CD14-positive monocyte (primary cell): ENCODE measurements around the gene GNPTG. TPM values are rescaled to one million over a fixed set of nuclear protein-coding genes. Genes with fewer than 3 reads are reported as not detected.

Experiments used
- DNase-seq, 3 donors: peaks; one replicate each; pipeline ENCODE4 v3.0.0-alpha.2; 2011 to 2022
- H2AFZ ChIP-seq: 2 replicates; pipeline ENCODE4 v1.6.0; 2012; ENCODE audit warnings: mild to moderate bottlenecking, low read depth, low read length, inconsistent platforms; ENCODE audit not compliant: insufficient read depth, poor library complexity, severe bottlenecking
- H3K27ac ChIP-seq, 2 donors: 1 replicate in 1 of 2; 2 replicates in 1 of 2; pipeline ENCODE4 v1.5.1; 2012 to 2013; ENCODE audit warnings: low read length in 2 of 2, control low read depth in 1 of 2, inconsistent platforms in 1 of 2, low read depth in 1 of 2, mild to moderate bottlenecking in 1 of 2
- H3K27me3 ChIP-seq, 2 donors: one replicate each; pipeline versions ENCODE4 v1.6.0 to v1.6.1; 2011 to 2013; ENCODE audit warnings: low read length in 2 of 2; ENCODE audit not compliant: control insufficient read depth in 2 of 2, insufficient read depth in 2 of 2
- H3K36me3 ChIP-seq, 2 donors: replicated peaks in 1 of 2; 1 replicate in 1 of 2; 2 replicates in 1 of 2; pipeline versions ENCODE4 v1.5.1 to v1.6.1; 2012 to 2013; ENCODE audit warnings: low read length in 2 of 2, control low read depth in 1 of 2, inconsistent platforms in 1 of 2, mild to moderate bottlenecking in 1 of 2; ENCODE audit not compliant: insufficient read depth in 2 of 2, control insufficient read depth in 1 of 2
- H3K4me1 ChIP-seq, 2 donors: 1 replicate in 1 of 2; 2 replicates in 1 of 2; pipeline versions ENCODE4 v1.5.1 to v1.6.1; 2012 to 2013; ENCODE audit warnings: low read length in 2 of 2, control low read depth in 1 of 2, inconsistent platforms in 1 of 2, mild to moderate bottlenecking in 1 of 2, moderate library complexity in 1 of 2; ENCODE audit not compliant: insufficient read depth in 2 of 2, control insufficient read depth in 1 of 2
- H3K4me2 ChIP-seq: replicated peaks from 2 replicates; pipeline ENCODE3; 2012; ENCODE audit warnings: low read length, moderate library complexity, mild to moderate bottlenecking; ENCODE audit not compliant: poor library complexity, severe bottlenecking; ENCODE audit errors: extremely low read depth
- H3K4me3 ChIP-seq, 3 experiments: fragments of 200-600 bp in 1 of 3; sonication (generic) in 1 of 3; replicated peaks in 1 of 3; 1 replicate in 2 of 3; 2 replicates in 1 of 3; pipeline ENCODE4 v1.5.1; 2011 to 2013; ENCODE audit warnings: low read length in 3 of 3, mild to moderate bottlenecking in 3 of 3, control low read depth in 2 of 3, low read depth in 2 of 3, inconsistent platforms in 1 of 3, moderate library complexity in 1 of 3
- H3K79me2 ChIP-seq: 2 replicates; pipeline ENCODE4 v1.6.0; 2012; ENCODE audit warnings: mild to moderate bottlenecking, control low read depth, inconsistent platforms, low read length, moderate library complexity; ENCODE audit not compliant: insufficient read depth
- H3K9ac ChIP-seq: 2 replicates; pipeline ENCODE4 v1.6.0; 2017; ENCODE audit warnings: low read length, mild to moderate bottlenecking; ENCODE audit not compliant: insufficient read depth, poor library complexity, severe bottlenecking
- H3K9me3 ChIP-seq, 2 donors: replicated peaks in 1 of 2; 1 replicate in 1 of 2; 2 replicates in 1 of 2; pipeline versions ENCODE4 v1.5.1 to v1.6.1; 2012 to 2013; ENCODE audit warnings: low read length in 2 of 2, control low read depth in 1 of 2; ENCODE audit not compliant: control insufficient read depth in 1 of 2, insufficient read depth in 1 of 2
- H4K20me1 ChIP-seq: 2 replicates; pipeline ENCODE4 v1.6.0; 2012; ENCODE audit warnings: mild to moderate bottlenecking, low read length, control low read depth, moderate library complexity; ENCODE audit not compliant: insufficient read depth
- H3K27ac Mint-ChIP-seq, 7 donors: one replicate each; pipeline ENCODE4 v1.8.0; 2020; ENCODE audit warnings: mild to moderate bottlenecking in 7 of 7, mixed read lengths in 7 of 7, moderate library complexity in 6 of 7, inconsistent platforms in 2 of 7
- H3K27me3 Mint-ChIP-seq, 3 donors: one replicate each; pipeline ENCODE4 v1.8.0; 2021 to 2022; ENCODE audit warnings: low read depth in 3 of 3, mild to moderate bottlenecking in 3 of 3, mixed read lengths in 3 of 3, moderate library complexity in 3 of 3, inconsistent platforms in 1 of 3
- H3K36me3 Mint-ChIP-seq, 2 donors: one replicate each; pipeline ENCODE4 v1.8.0; 2020; ENCODE audit warnings: mixed read lengths in 2 of 2, inconsistent platforms in 1 of 2, mild to moderate bottlenecking in 1 of 2
- H3K4me1 Mint-ChIP-seq: one replicate; pipeline ENCODE4 v1.8.0; 2020; ENCODE audit warnings: mild to moderate bottlenecking, mixed read lengths
- H3K4me3 Mint-ChIP-seq, 2 donors: one replicate each; pipeline ENCODE4 v1.8.0; 2020; ENCODE audit warnings: mild to moderate bottlenecking in 2 of 2, mixed read lengths in 2 of 2, moderate library complexity in 1 of 2
- H3K9me3 Mint-ChIP-seq, 7 donors: one replicate each; pipeline ENCODE4 v1.8.0; 2020 to 2022; ENCODE audit warnings: mixed read lengths in 7 of 7, mild to moderate bottlenecking in 6 of 7, moderate library complexity in 6 of 7, inconsistent platforms in 2 of 7
- WGBS: methylation state at CpG from one replicate; pipeline ENCODE4 v1.1.5; 2013; ENCODE audit warnings: missing lambda C conversion rate; ENCODE audit not compliant: insufficient coverage; 5-methylcytosine and 5-hydroxymethylcytosine counted together
- intact Hi-C, 2 donors: fragments of 100-400 bp; cut with micrococcal nuclease; formaldehyde crosslinking; loops; one replicate each; pipeline versions ENCODE4 v1.15.0 to v1.15.1; 2023
- polyA plus RNA-seq, 3 donors: library from polyadenylated mRNA; depleted of rRNA in 1 of 3; unstranded in 2 of 3; stranded (reverse) in 1 of 3; fragments of 300-500 nt in 2 of 3; fragments of >200 nt in 1 of 3; fragmentation: Illumina TruSeq in 2 of 3; gene quantifications; 1 replicate in 2 of 3; 2 replicates in 1 of 3; pipeline ENCODE4 v1.2.3, GENCODE V29; 2012 to 2021
- TF ChIP-seq, protein P1 (sequence below): fragments of 200-600 bp; IDR thresholded peaks from one replicate; pipeline ENCODE4 v1.8.0; 2022; ENCODE audit warnings: antibody characterized with exemption, mild to moderate bottlenecking

The GNPTG gene
- polyA plus RNA-seq, 3 donors, result 74.7 to 130 (median 82.5) TPM

DNA sequence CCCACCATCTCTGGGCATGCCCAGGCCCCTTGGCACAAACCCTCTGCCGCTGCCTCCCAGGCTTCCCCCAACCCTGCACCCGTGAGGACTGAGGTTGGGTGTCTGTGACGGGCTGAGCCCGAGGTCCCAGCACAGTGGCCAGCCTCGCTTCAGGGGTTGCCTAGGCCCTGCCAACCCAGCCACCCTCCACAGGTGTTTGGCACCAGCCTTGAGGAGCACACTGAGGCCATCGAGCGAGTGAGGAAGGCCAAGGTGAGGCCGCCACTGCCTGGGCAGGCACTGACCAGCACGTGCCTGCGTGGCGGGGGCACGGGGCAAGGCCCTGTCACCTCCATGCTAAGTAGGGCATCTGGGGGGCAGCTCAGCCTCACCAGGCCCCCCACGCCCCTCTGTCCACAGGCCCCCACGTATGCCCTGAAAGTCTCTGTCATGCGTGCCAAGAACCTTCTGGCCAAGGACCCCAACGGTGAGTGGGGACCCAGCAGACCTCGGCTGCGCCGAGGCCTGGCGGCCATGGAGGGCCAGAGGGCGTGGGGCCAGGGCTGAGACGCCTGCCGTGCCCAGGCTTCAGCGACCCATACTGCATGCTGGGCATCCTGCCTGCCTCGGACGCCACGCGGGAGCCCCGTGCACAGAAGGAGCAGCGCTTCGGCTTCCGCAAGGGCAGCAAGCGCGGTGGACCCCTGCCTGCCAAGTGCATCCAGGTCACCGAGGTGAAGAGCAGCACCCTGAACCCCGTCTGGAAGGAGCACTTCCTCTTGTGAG is 10.8 kb upstream of the GNPTG start:
- 85% methylated on average over 35 of the region's 36 CpGs for WGBS
- intact Hi-C loops, result no loop called here
- no peaks in the 10 kb centered on the region for H3K36me3 ChIP-seq
- no peak overlapping the region for H3K27ac ChIP-seq
- peaks cover 0 to 11% of the 10 kb centered on the region in 2 donors for H3K27me3 ChIP-seq
- Mint-ChIP-seq H3K27ac (no peak overlapping the region), H3K36me3 (no peaks in the 10 kb centered on the region), H3K27me3 (peaks cover 15 to 27% (median 15%) of the 10 kb centered on the region in 3 donors), H3K4me3 (no peak overlapping the region), H3K9me3 (no peaks in the 10 kb centered on the region), H3K4me1 (peaks cover 12% of the 10 kb centered on the region)
- H2AFZ ChIP-seq, result no peak overlapping the region
- peaks cover 12 to 17% of the 10 kb centered on the region in 2 donors for H3K4me1 ChIP-seq
- no peak overlapping the region for H3K9ac ChIP-seq
- DNase-seq, result no peak
- H3K79me2 ChIP-seq, result no peaks in the 10 kb centered on the region
- no peak overlapping the region for H3K4me2 ChIP-seq
- TF ChIP-seq, protein P1, sequence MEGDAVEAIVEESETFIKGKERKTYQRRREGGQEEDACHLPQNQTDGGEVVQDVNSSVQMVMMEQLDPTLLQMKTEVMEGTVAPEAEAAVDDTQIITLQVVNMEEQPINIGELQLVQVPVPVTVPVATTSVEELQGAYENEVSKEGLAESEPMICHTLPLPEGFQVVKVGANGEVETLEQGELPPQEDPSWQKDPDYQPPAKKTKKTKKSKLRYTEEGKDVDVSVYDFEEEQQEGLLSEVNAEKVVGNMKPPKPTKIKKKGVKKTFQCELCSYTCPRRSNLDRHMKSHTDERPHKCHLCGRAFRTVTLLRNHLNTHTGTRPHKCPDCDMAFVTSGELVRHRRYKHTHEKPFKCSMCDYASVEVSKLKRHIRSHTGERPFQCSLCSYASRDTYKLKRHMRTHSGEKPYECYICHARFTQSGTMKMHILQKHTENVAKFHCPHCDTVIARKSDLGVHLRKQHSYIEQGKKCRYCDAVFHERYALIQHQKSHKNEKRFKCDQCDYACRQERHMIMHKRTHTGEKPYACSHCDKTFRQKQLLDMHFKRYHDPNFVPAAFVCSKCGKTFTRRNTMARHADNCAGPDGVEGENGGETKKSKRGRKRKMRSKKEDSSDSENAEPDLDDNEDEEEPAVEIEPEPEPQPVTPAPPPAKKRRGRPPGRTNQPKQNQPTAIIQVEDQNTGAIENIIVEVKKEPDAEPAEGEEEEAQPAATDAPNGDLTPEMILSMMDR, result no peak
- H4K20me1 ChIP-seq, result no peaks in the 10 kb centered on the region
- H3K4me3 ChIP-seq, result no peak overlapping the region
- no peaks in the 10 kb centered on the region for H3K9me3 ChIP-seq

GRCh38 chr16:1341495-1342420 is 10.0 kb upstream of the GNPTG start:
- peak overlapping the region in 1 of 7 donors; percentile 31 for H3K27ac Mint-ChIP-seq
- Histone ChIP-seq H3K27me3 (peaks cover 0 to 3% of the 10 kb centered on the region in 2 donors), H3K4me2 (peak overlapping the region; percentile 66), H3K36me3 (no peaks in the 10 kb centered on the region), H3K4me3 (no peak overlapping the region), H3K9me3 (no peaks in the 10 kb centered on the region), H3K9ac (no peak overlapping the region), H3K79me2 (no peaks in the 10 kb centered on the region), H3K27ac (no peak overlapping the region), H2AFZ (peak overlapping the region; percentile 41), H3K4me1 (peaks cover 12 to 17% of the 10 kb centered on the region in 2 donors), H4K20me1 (no peaks in the 10 kb centered on the region)
- TF ChIP-seq, protein P1, result no peak
- 82% methylated on average over 35 of the region's 39 CpGs for WGBS
- peaks cover 12% of the 10 kb centered on the region for H3K4me1 Mint-ChIP-seq
- H3K36me3 Mint-ChIP-seq, result no peaks in the 10 kb centered on the region
- no peak for DNase-seq
- H3K27me3 Mint-ChIP-seq, result peaks cover 7 to 18% (median 10%) of the 10 kb centered on the region in 3 donors
- H3K4me3 Mint-ChIP-seq, result no peak overlapping the region
- no peaks in the 10 kb centered on the region for H3K9me3 Mint-ChIP-seq
- intact Hi-C loops, result no loop called here
